CD4-positive, alpha-beta memory T cell (primary cell): ENCODE results near the gene POU5F1. TPM values are rescaled to one million over a fixed set of nuclear protein-coding genes. Genes with fewer than 3 reads are reported as not detected.
"Not testable (repeated sequence)": the region's sequence is repeated elsewhere in the genome, so short reads cannot be mapped to it uniquely, and the experiment has no call there.

Experiments
- CTCF ChIA-PET: fragments of 350-600 bp; sonication (Branson Sonifier 250); formaldehyde crosslinking; loops from one replicate; lab custom pipeline; 2021; ENCODE audit warnings: inconsistent platforms; ENCODE audit not compliant: partially characterized antibody; lab: Charles Lee
- POLR2A ChIA-PET: fragments of 350-600 bp; sonication (Branson Sonifier 250); formaldehyde crosslinking; loops from one replicate; lab custom pipeline; 2021; ENCODE audit not compliant: partially characterized antibody; lab: Charles Lee
- DNase-seq, 5 donors: peaks; one replicate each; pipeline versions ENCODE4 v3.0.0 to v3.0.0-alpha.2; 2020 to 2022; ENCODE audit warnings: mixed read lengths in 1 of 5
- H3K27ac ChIP-seq: one replicate; pipeline ENCODE4 v1.7.0; 2013; ENCODE audit warnings: low read depth, low read length
- H3K27me3 ChIP-seq: 2 replicates; pipeline ENCODE4 v1.7.0; 2013; ENCODE audit warnings: mild to moderate bottlenecking, low read length, moderate library complexity; ENCODE audit not compliant: insufficient read depth
- H3K36me3 ChIP-seq: 2 replicates; pipeline ENCODE4 v1.7.0; 2013; ENCODE audit warnings: mild to moderate bottlenecking, low read length, moderate library complexity; ENCODE audit not compliant: insufficient read depth
- H3K4me1 ChIP-seq: 2 replicates; pipeline ENCODE4 v1.7.0; 2013; ENCODE audit warnings: mild to moderate bottlenecking, low read length, moderate library complexity; ENCODE audit not compliant: insufficient read depth
- H3K4me3 ChIP-seq, 2 donors: one replicate each; pipeline ENCODE4 v1.7.0; 2013; ENCODE audit warnings: low read length in 2 of 2, mild to moderate bottlenecking in 1 of 2
- H3K9me3 ChIP-seq, 2 donors: one replicate each; pipeline ENCODE4 v1.7.0; 2013; ENCODE audit warnings: low read length in 2 of 2, control low read depth in 1 of 2; ENCODE audit not compliant: control insufficient read depth in 1 of 2
- H3K27ac Mint-ChIP-seq, 7 donors: one replicate each; pipeline ENCODE4 v1.8.0; 2020 to 2021; ENCODE audit warnings: mixed read lengths in 7 of 7, mild to moderate bottlenecking in 6 of 7, inconsistent platforms in 3 of 7, moderate library complexity in 3 of 7
- H3K27me3 Mint-ChIP-seq, 2 donors: one replicate each; pipeline ENCODE4 v1.8.0; 2020 to 2021; ENCODE audit warnings: mixed read lengths in 2 of 2
- H3K36me3 Mint-ChIP-seq, 2 donors: one replicate each; pipeline ENCODE4 v1.8.0; 2020 to 2021; ENCODE audit warnings: mixed read lengths in 2 of 2, inconsistent platforms in 1 of 2, mild to moderate bottlenecking in 1 of 2
- H3K4me1 Mint-ChIP-seq, 4 donors: one replicate each; pipeline ENCODE4 v1.8.0; 2020 to 2021; ENCODE audit warnings: mixed read lengths in 4 of 4, mild to moderate bottlenecking in 1 of 4
- H3K4me3 Mint-ChIP-seq, 8 donors: one replicate each; pipeline ENCODE4 v1.8.0; 2020 to 2021; ENCODE audit warnings: mixed read lengths in 8 of 8, mild to moderate bottlenecking in 7 of 8, moderate library complexity in 6 of 8, inconsistent platforms in 3 of 8
- H3K9me3 Mint-ChIP-seq, 8 donors: one replicate each; pipeline ENCODE4 v1.8.0; 2020 to 2021; ENCODE audit warnings: mixed read lengths in 8 of 8, mild to moderate bottlenecking in 5 of 8, inconsistent platforms in 3 of 8, moderate library complexity in 1 of 8
- intact Hi-C: fragments of 100-400 bp; cut with micrococcal nuclease; formaldehyde crosslinking; loops from one replicate; pipeline ENCODE4 v1.15.1; 2023
- polyA plus RNA-seq, 2 donors: library from polyadenylated mRNA; unstranded; fragments of 300-500 nt; fragmentation: Illumina TruSeq; gene quantifications; one replicate each; pipeline ENCODE4 v1.2.3, GENCODE V29; 2021
- total RNA-seq, 2 experiments: library from RNA; stranded (reverse); gene quantifications; one replicate each; pipeline ENCODE4 v1.2.3, GENCODE V29; 2021

The POU5F1 gene
- total and polyA plus RNA-seq, 4 experiments from 2014 or later = not detected

DNA sequence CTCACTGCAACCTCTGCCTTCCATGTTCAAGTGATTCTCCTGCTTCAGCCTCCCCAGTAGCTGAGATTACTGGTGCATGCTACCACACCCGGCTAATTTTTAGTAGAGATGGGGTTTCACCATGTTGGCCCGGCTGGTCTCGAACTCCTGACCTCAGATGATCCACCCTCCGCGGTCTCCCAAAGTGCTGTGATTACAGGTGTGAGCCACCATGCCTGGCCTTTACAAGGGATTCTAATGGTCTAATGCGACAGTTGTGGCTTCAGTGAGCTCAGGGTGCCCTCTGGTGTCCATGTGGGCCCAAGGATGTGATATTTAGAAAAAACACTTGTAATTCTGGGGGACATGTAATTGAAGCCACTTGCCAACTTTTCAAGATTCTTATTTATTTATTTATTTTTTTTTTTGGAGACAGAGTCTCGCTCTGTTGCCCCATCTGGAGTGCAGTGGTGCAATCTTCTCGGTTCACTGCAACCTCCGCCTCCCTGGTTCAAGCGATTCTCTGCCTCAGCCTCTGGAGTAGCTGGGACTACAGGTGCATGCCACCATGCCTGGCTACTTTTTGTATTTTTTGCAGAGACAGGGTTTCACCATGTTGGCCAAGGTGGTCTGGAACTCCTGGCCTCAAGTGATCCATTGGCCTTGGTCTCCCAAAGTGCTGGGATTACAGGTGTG is 22.1 kb upstream of the POU5F1 start:
- peak overlapping the region in 5 of 7 donors; percentile 8 to 68 (median 38) for H3K27ac Mint-ChIP-seq
- H3K36me3 Mint-ChIP-seq = peaks cover 13 to 18% of the 10 kb centered on the region in 2 donors
- ChIA-PET POLR2A (interaction anchor here (0.6 to 18.3 kb wide), 9 partner anchors 8 to 166 kb away, joined by 3 to 517 read pairs (median 3); partner anchors contain the start of gene HLA-B), CTCF (interaction anchor here (0.7 to 9.8 kb wide), 12 partner anchors 24 to 1762 kb away, joined by 3 to 184 read pairs (median 3); partner anchors contain the start of gene PSORS1C2)
- peaks cover 20 to 27% (median 24%) of the 10 kb centered on the region in 4 donors for H3K4me1 Mint-ChIP-seq
- not testable (repeated sequence) for H3K9me3 Mint-ChIP-seq, H3K27me3 Mint-ChIP-seq, H3K27ac ChIP-seq, H3K4me3 ChIP-seq, H3K4me3 Mint-ChIP-seq, H3K36me3 ChIP-seq, H3K27me3 ChIP-seq, H3K4me1 ChIP-seq, H3K9me3 ChIP-seq
- peak; percentile 36 to 52 (median 47) for DNase-seq
- intact Hi-C loops = loop anchor here (1.0 to 2.0 kb wide), 2 partner anchors 55 to 64 kb away; no protein-coding TSS in a partner anchor

DNA sequence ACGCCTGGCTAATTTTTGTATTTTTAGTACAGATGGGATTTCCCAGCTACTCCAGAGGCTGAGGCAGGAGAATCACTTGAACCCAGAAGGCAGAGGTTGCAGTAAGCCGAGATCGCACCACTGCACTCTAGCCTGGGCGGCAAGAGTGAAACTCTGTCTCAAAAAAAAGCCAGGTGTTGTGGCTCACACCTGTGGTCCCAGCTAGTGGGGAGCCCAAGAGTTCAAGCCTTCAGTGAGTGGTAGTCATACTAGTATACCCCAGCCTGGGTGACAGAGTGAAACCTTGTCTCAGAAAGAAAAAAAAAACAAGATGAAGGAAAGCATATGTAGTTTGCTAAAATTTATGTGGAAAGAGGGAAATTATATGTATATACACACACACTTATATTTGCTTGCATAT is 20.0 kb upstream of the POU5F1 start:
- H3K4me3 ChIP-seq = no peak overlapping the region
- H3K9me3 ChIP-seq = no peaks in the 10 kb centered on the region
- Mint-ChIP-seq H3K27me3 (no peaks in the 10 kb centered on the region), H3K36me3 (peaks cover 9 to 12% of the 10 kb centered on the region in 2 donors), H3K4me3 (no peak overlapping the region), H3K27ac (no peak overlapping the region), H3K4me1 (peaks cover 10 to 14% (median 11%) of the 10 kb centered on the region in 4 donors), H3K9me3 (no peaks in the 10 kb centered on the region)
- H3K27ac ChIP-seq = no peak overlapping the region
- no peaks in the 10 kb centered on the region for H3K4me1 ChIP-seq
- POLR2A ChIA-PET = no interaction called here
- no peaks in the 10 kb centered on the region for H3K36me3 ChIP-seq
- DNase-seq = no peak
- intact Hi-C loops = no loop called here
- no peaks in the 10 kb centered on the region for H3K27me3 ChIP-seq
- CTCF ChIA-PET = interaction anchor here (3.8 kb wide), 1 partner anchor 53 kb away, joined by 41 read pairs; the partner anchor contains the start of gene PSORS1C2

GRCh38 chr6:31189223-31189622 is 18.7 kb upstream of the POU5F1 start:
- CTCF ChIA-PET = not testable (repeated sequence)

DNA sequence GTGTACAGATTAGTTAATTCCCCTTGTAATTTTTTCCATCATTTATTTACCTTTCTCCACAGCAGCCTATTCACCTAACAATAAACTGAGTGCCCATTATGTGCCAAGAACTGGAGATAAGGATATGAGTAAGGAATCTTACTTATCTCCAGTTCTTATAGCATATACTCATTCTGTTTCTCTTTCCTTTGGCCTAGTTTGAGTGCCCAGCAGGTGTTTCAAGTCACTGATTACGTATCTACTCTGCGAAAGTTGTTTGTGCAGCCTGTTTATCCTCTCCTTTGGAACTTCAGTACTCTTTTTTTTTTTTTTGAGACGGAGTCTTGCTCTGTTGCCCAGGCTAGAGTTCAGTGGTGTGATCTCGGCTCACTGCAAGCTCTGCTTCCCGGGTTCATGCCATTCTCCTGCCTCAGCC is 17.3 kb upstream of the POU5F1 start:
- Histone ChIP-seq H3K4me3 (no peak overlapping the region), H3K9me3 (no peaks in the 10 kb centered on the region), H3K4me1 (no peaks in the 10 kb centered on the region), H3K36me3 (no peaks in the 10 kb centered on the region), H3K27me3 (no peaks in the 10 kb centered on the region), H3K27ac (no peak overlapping the region)
- CTCF ChIA-PET = no interaction called here
- intact Hi-C loops = no loop called here
- Mint-ChIP-seq H3K4me1 (peaks cover 0 to 4% (median 2%) of the 10 kb centered on the region in 4 donors), H3K4me3 (no peak overlapping the region), H3K36me3 (no peaks in the 10 kb centered on the region), H3K27ac (no peak overlapping the region), H3K9me3 (no peaks in the 10 kb centered on the region), H3K27me3 (no peaks in the 10 kb centered on the region)
- no peak for DNase-seq
- POLR2A ChIA-PET = no interaction called here

More at GRCh38 chr6:31189223-31189622, 18.7 kb upstream of the POU5F1 start:
- H3K36me3 ChIP-seq, H3K4me3 ChIP-seq, H3K36me3 Mint-ChIP-seq, H3K4me1 Mint-ChIP-seq, H3K27me3 ChIP-seq, DNase-seq, H3K27me3 Mint-ChIP-seq, H3K9me3 ChIP-seq, POLR2A ChIA-PET, intact Hi-C loops, H3K4me3 Mint-ChIP-seq, H3K9me3 Mint-ChIP-seq, H3K27ac ChIP-seq, H3K27ac Mint-ChIP-seq, H3K4me1 ChIP-seq: not testable (repeated sequence)

- Mint-ChIP-seq H3K36me3 (no peaks in the 10 kb centered on the region), H3K4me1 (peaks cover 0 to 4% (median 0%) of the 10 kb centered on the region in 4 donors), H3K4me3 (no peak overlapping the region), H3K27me3 (no peaks in the 10 kb centered on the region), H3K9me3 (no peaks in the 10 kb centered on the region), H3K27ac (peak overlapping the region in 3 of 7 donors; percentile 13 to 70 (median 25))
- H3K27me3 ChIP-seq = no peaks in the 10 kb centered on the region
- no peak for DNase-seq
- intact Hi-C loops = no loop called here
- H3K4me1 ChIP-seq = no peaks in the 10 kb centered on the region
- POLR2A ChIA-PET = no interaction called here
- H3K36me3 ChIP-seq = no peaks in the 10 kb centered on the region
- CTCF ChIA-PET = no interaction called here
- no peaks in the 10 kb centered on the region for H3K9me3 ChIP-seq
- H3K27ac ChIP-seq = no peak overlapping the region
- no peak overlapping the region for H3K4me3 ChIP-seq
Observed at GRCh38 chr6:31186052-31186734, 15.7 kb upstream of the POU5F1 start.

DNA sequence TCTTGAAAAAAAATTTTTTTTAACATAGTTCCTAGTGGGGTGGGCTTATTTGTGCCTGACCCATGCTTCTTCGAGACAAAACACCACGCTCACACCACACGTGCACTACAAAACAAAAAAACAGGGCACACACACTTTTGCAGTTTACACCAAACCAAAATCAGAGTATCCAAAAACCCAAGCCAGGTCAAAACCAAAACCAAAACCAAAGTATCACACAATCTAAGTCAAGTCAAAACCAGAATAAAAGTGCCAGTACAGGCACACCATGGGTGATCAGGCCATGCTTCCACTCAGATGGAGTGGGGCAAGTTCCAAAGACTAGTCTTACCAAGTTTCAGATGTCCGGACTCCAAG is 15.2 kb upstream of the POU5F1 start:
- H3K4me1 Mint-ChIP-seq, DNase-seq, POLR2A ChIA-PET, H3K4me3 ChIP-seq, H3K36me3 ChIP-seq, H3K4me3 Mint-ChIP-seq, H3K36me3 Mint-ChIP-seq, H3K27ac ChIP-seq, H3K4me1 ChIP-seq, H3K27me3 ChIP-seq, H3K9me3 ChIP-seq, H3K9me3 Mint-ChIP-seq, H3K27me3 Mint-ChIP-seq, intact Hi-C loops, CTCF ChIA-PET: not testable (repeated sequence)
- H3K27ac Mint-ChIP-seq = peak overlapping the region in 3 of 7 donors; percentile 13 to 57 (median 23)

DNA sequence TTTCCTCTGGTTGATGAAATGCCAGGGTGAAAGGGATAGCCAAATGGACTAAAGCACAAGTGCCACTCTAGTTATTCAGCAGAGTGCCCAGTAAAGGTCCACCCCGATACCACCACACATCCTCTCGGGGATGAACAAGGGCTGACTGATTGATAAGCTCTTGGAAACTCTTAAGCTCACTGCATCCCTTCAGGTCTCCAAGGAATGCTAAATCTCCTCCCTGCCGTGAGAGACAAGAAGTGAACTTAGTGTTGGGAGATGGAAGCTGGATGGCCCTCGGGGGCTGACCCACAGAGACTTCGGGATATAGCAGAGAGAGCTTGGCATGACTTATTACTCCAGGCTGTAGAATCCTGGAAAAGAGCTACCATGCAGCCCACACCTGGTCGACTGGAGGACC is 13.4 kb upstream of the POU5F1 start:
- intact Hi-C loops, DNase-seq, H3K9me3 Mint-ChIP-seq, H3K4me3 ChIP-seq, H3K27me3 Mint-ChIP-seq, H3K27me3 ChIP-seq, H3K4me1 ChIP-seq, POLR2A ChIA-PET, H3K9me3 ChIP-seq, H3K4me3 Mint-ChIP-seq, H3K36me3 Mint-ChIP-seq, H3K27ac ChIP-seq, H3K36me3 ChIP-seq: not testable (repeated sequence)
- peaks cover 2 to 12% (median 7%) of the 10 kb centered on the region in 4 donors for H3K4me1 Mint-ChIP-seq
- CTCF ChIA-PET = interaction anchor here (1.7 to 2.1 kb wide), 3 partner anchors 8 to 183 kb away, joined by 3 to 6 read pairs (median 5); partner anchors contain the start of gene PSORS1C2
- peak overlapping the region in 1 of 7 donors; percentile 46 for H3K27ac Mint-ChIP-seq
